Activated B cell treated with CpG ODN at 0.5 μM for 24 hours (primary cell): ENCODE data around the gene MBNL1. TPM values are rescaled to one million over a fixed set of nuclear protein-coding genes. Genes with fewer than 3 reads are reported as not detected.

Experiments used
- ATAC-seq: fragments of 200-7000 bp; cut with Tn5 transposase; one replicate; pipeline ENCODE4 v1.10.0; 2021; ENCODE audit warnings: low read depth, mild to moderate bottlenecking, moderate library complexity
- CTCF ChIA-PET: fragments of 350-600 bp; sonication (Branson Sonifier 250); formaldehyde crosslinking; loops from one replicate; lab custom pipeline; 2021; ENCODE audit warnings: antibody characterized with exemption; lab: Charles Lee
- POLR2A ChIA-PET: fragments of 350-600 bp; sonication (Branson Sonifier 250); formaldehyde crosslinking; loops from one replicate; lab custom pipeline; 2021; ENCODE audit warnings: antibody characterized with exemption; lab: Charles Lee
- DNase-seq: peaks from one replicate; pipeline ENCODE4 v3.0.0; 2022
- H3K27ac Mint-ChIP-seq: one replicate; pipeline ENCODE4 v1.8.0; 2020; ENCODE audit warnings: mixed read lengths
- H3K27me3 Mint-ChIP-seq: one replicate; pipeline ENCODE4 v1.8.0; 2021; ENCODE audit warnings: mixed read lengths
- H3K36me3 Mint-ChIP-seq: one replicate; pipeline ENCODE4 v1.8.0; 2021; ENCODE audit warnings: low read depth, mixed read lengths
- H3K4me1 Mint-ChIP-seq: one replicate; pipeline ENCODE4 v1.8.0; 2021; ENCODE audit warnings: mixed read lengths
- H3K4me3 Mint-ChIP-seq: one replicate; pipeline ENCODE4 v1.8.0; 2020; ENCODE audit warnings: mild to moderate bottlenecking, mixed read lengths
- H3K9me3 Mint-ChIP-seq: one replicate; pipeline ENCODE4 v1.8.0; 2020; ENCODE audit warnings: mixed read lengths
- CTCF ChIP-seq: fragments of 200-600 bp; IDR thresholded peaks from one replicate; pipeline ENCODE4 v1.8.0; 2022; ENCODE audit warnings: antibody characterized with exemption, mild to moderate bottlenecking
- intact Hi-C: fragments of 100-400 bp; cut with micrococcal nuclease; formaldehyde crosslinking; loops from one replicate; pipeline ENCODE4 v1.15.1; 2024
- total RNA-seq: library from RNA; stranded (reverse); gene quantifications from 2 replicates; pipeline ENCODE4 v1.2.3, GENCODE V29; 2022

Gene MBNL1
- total RNA-seq, 1 donor from 2014 or later, result 561 TPM

GRCh38 chr3:152350776-152351175, 82.0 kb downstream of the MBNL1 start:
- Mint-ChIP-seq H3K27ac (peak overlapping the region; percentile 61), H3K4me1 (peaks cover 31% of the 10 kb centered on the region), H3K4me3 (no peak overlapping the region), H3K27me3 (no peaks in the 10 kb centered on the region), H3K36me3 (peaks cover 41% of the 10 kb centered on the region), H3K9me3 (no peaks in the 10 kb centered on the region)
- POLR2A ChIA-PET, result no interaction called here
- TF ChIP-seq CTCF, result no peak
- ATAC-seq (no peak), DNase-seq (no peak)
- intact Hi-C loops, result loop anchor here (1.0 kb wide), 1 partner anchor 11 kb away; no protein-coding TSS in a partner anchor
- CTCF ChIA-PET, result no interaction called here

DNA sequence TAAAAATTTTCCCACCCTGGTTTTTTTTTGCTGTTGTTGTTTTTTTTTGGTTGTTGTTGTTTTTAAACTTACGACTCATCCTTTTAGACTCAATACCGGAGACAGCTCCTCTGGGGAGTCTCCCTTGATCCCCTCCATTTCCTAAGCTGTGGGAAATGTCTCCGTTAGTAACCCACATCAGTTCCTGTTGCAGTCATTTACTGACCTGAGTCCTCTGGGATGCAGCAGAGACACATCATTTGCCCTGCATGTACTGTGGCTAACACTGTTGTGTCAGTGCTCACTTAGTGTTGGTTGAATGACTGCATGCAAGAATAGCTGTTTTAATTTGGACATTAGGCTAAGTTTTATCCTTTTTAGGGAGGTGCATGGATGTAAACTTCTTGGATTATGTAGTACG, 83.8 kb downstream of the MBNL1 start:
- intact Hi-C loops, result loop anchor here (2.0 kb wide), 1 partner anchor 18 kb away; no protein-coding TSS in a partner anchor
- ATAC-seq, result peak; percentile 29
- ChIA-PET POLR2A (interaction anchor here (1.0 to 1.1 kb wide), 3 partner anchors 18 to 154 kb away, joined by 3 read pairs; no protein-coding TSS in a partner anchor), CTCF (interaction anchor here (0.6 to 1.2 kb wide), 2 partner anchors 121 to 169 kb away, joined by 3 read pairs; no protein-coding TSS in a partner anchor)
- Mint-ChIP-seq H3K36me3 (peaks cover 42% of the 10 kb centered on the region), H3K4me1 (peaks cover 44% of the 10 kb centered on the region), H3K27me3 (no peaks in the 10 kb centered on the region), H3K9me3 (no peaks in the 10 kb centered on the region), H3K4me3 (peak overlapping the region; percentile 20), H3K27ac (peak overlapping the region; percentile 62)
- DNase-seq, result no peak
- TF ChIP-seq CTCF, result no peak

- peak overlapping the region; percentile 28 for H3K4me3 Mint-ChIP-seq
- POLR2A ChIA-PET, result no interaction called here
These were observed 84.8 kb downstream of the MBNL1 start for GRCh38 chr3:152353578-152353977.

DNA sequence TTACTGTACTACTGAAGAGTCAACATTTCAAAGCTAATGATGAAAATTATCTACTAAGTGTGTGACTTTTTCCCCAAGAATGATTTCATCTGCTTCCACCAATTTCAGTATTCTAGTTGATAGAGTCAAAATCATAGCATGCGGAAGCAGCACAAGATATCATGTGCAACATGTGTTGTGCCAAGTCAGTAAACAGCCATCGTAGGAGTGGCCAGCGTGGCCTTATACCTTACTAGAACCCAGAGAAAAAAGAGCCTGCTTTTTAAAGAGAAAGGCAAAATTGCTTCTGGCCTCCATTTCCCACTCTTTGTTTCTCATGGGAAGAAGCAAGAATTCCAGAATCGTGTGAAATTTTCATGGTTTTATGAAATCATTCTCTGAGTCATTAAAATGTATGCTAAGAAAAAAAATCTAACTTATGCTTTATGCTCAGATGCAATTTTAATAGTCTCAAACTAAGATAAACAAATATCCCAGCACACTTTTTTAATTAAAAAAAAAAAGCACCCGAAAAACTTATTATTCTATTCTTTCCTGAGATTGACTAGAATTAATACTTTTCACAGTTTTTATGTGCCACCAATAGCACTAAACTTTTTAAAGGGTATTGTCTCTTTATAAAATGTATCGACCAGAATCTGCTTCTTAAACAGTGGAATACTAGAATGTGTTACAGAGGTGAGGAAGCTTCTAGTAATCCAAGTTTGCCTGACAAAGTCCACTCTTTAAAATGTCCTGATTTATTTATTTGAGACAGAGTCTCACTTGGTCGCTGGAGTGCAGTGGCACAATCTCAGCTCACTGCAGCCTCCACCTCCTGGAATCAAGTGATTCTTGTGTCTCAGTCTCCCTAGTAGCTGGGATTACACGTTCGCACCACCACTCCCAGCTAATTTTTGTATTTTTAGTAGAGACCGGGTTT, 87.3 kb downstream of the MBNL1 start:
- no peak for TF ChIP-seq CTCF
- CTCF ChIA-PET, result no interaction called here
- ATAC-seq, result no peak
- no peak overlapping the region for H3K4me3 Mint-ChIP-seq
- H3K4me1 Mint-ChIP-seq, result peaks cover 65% of the 10 kb centered on the region
- POLR2A ChIA-PET, result interaction anchor here (0.8 kb wide), 1 partner anchor 43 kb away, joined by 6 read pairs; no protein-coding TSS in a partner anchor
- no peak for DNase-seq
- H3K27me3 Mint-ChIP-seq, result no peaks in the 10 kb centered on the region
- no peaks in the 10 kb centered on the region for H3K9me3 Mint-ChIP-seq
- intact Hi-C loops, result loop anchor here (5.0 kb wide), 1 partner anchor 36 kb away; no protein-coding TSS in a partner anchor
- peaks cover 61% of the 10 kb centered on the region for H3K36me3 Mint-ChIP-seq
- H3K27ac Mint-ChIP-seq, result peak overlapping the region; percentile 70

More at GRCh38 chr3:152353578-152353977, 84.8 kb downstream of the MBNL1 start:
- Mint-ChIP-seq H3K9me3 (no peaks in the 10 kb centered on the region), H3K27ac (peak overlapping the region; percentile 64), H3K4me1 (peaks cover 51% of the 10 kb centered on the region), H3K36me3 (peaks cover 47% of the 10 kb centered on the region), H3K27me3 (no peaks in the 10 kb centered on the region)
- DNase-seq (no peak), ATAC-seq (peak; percentile 38)
- CTCF ChIA-PET, result no interaction called here
- intact Hi-C loops, result loop anchor here (1.0 to 2.0 kb wide), 2 partner anchors 19 to 23 kb away; no protein-coding TSS in a partner anchor
- no peak for TF ChIP-seq CTCF

DNA sequence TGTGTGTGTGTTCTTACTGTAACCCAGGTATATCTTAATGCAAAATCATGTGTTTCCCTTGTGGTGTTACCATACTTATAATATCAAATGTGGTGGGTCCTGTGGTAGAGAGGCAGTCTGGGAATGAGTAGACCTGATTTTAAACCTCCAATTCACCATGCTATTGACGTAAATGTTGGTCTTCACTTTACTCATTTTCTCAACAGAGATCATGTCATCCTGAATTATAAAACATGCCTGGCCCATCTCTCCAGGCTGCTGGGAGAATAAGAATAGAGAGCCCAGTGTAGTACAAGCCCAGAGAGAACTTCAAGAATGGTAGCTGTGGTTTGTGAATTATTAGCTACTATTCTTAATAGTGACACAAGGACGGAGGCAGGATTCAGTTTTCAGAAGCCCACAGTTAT, 88.1 kb downstream of the MBNL1 start:
- ATAC-seq (peak; percentile 51), DNase-seq (no peak)
- Mint-ChIP-seq H3K27me3 (no peaks in the 10 kb centered on the region), H3K36me3 (peaks cover 64% of the 10 kb centered on the region), H3K27ac (peak overlapping the region; percentile 70), H3K4me1 (peaks cover 74% of the 10 kb centered on the region), H3K4me3 (no peak overlapping the region), H3K9me3 (no peaks in the 10 kb centered on the region)
- intact Hi-C loops, result loop anchor here (5.0 kb wide), 1 partner anchor 35 kb away; no protein-coding TSS in a partner anchor
- no peak for TF ChIP-seq CTCF
- POLR2A ChIA-PET, result interaction anchor here (0.8 kb wide), 1 partner anchor 42 kb away, joined by 6 read pairs; no protein-coding TSS in a partner anchor
- CTCF ChIA-PET, result no interaction called here
